Measurements from ENCODE around the gene MMP24.
A peak's percentile ranks its signal among the peaks of the same experiment; 100 is the strongest.

Gene MMP24

DNA sequence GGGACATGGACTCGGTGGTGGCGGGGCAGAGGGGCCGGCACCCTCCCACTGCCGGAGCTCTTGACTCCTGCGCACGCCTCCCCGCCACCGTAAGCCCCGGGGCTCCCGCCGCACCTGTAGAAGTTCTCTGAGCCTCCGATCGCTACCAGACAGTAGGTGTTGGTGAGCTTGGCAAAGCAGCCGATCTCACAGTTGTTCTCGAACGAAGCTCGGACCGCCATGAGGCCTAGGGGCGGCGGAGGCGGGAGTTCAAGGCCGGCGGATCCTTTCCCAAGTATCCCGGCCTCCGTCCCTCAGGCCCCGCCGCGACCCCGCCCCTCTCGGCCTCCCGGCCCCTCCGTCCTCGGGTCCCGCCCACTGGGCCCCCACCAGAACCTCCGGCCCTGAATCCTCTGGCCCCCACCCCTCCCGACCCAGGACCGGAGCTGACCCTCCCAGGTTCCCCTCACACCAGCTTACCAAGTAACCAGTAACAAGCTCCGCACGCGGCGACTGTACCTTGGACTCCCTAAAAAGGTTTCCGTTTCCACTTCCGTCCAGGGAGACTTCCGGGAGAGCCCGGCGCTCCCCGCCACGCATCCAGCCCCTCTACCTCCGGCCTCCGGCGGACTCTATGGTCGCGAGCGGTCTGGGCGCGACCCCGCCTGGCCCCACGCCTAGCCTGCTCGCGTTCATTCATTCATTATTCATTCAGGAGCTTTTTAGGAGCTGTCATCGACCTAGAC, 57.9 kb downstream of the MMP24 start, which contains the start of gene EIF6:
Gene EIF6, minus strand, starts transcription at position 506 of the 725 bp plus-strand sequence. Its CDS starts 285 bp downstream, at position 221.
- Histone ChIP-seq H3K4me1 (peaks cover 14 to 38% (median 19%) of the 10 kb centered on the region in 10 experiments), H4K20me1 (peaks cover 0 to 47% (median 30%) of the 10 kb centered on the region in 11 experiments; a peak in 16 of 22 replicates), H3K9me3 (replicated peaks in 1 of 11) (no peaks in the 10 kb centered on the region), H3K27ac (peak within 1 kb of the TSS; percentile 75 to 92 (median 86)), H3K9ac (peak within 1 kb of the TSS; percentile 86 to 96 (median 93)), H3K27me3 (no peaks in the 10 kb centered on the region), H3K36me3 (peaks cover 26 to 42% (median 39%) of the 10 kb centered on the region in 11 experiments), H3K4me2 (peak within 1 kb of the TSS; percentile 86 to 99 (median 96)), H3K4me3 (peak within 1 kb of the TSS; percentile 74 to 99 (median 94))
- no peak for TF ChIP-seq Cebpa-rat (IDR thresholded peaks at IDR 0.05)

DNA sequence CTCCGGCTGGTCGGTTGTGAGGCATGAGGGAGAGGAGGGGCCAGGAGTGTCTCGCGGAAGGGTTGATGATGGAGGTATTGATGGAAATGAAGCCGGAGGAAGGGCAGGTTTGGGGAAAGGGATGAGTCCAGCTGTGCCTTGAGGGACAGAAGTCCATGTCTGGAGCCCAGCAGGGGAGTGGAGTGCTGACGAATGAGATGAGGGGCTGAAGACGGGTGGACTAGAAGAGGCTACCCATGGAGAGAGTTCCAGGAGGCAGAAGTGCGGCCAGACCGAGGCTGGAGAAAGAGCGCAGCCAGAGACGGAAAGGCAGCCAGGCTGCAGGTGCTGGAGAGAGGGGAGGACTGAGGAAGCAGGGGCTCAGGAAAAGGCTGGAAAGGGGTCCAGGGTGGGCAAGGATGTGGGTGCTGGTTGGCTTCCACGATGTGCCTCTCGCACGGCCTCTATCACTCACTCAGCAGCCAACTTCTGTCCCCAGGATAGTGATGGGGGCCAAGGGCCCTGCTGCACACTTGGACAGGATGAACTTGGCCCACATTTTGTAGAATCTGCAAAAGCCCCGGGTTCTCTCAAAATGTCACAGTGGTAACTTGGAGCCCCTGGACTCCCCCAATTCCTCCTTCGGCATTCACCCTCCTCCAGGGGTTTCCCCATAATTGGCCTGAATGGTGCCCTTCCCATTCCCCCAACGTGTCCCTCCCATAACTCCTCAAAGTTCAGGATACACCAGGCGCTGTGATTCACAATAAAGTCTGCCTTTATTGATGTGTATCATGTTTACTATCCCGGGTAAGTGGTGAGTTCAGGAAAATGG, 58.7 kb downstream of the MMP24 start:
- no peaks in the 10 kb centered on the region for H3K9me3 ChIP-seq (replicated peaks in 1 of 11)
- H3K9ac ChIP-seq, result peak overlapping the region; percentile 86 to 96 (median 93)
- H3K27me3 ChIP-seq, result no peaks in the 10 kb centered on the region
- peaks cover 18 to 34% (median 31%) of the 10 kb centered on the region in 11 experiments for H3K36me3 ChIP-seq
- peak overlapping the region; percentile 86 to 99 (median 96) for H3K4me2 ChIP-seq
- no peak for TF ChIP-seq Cebpa-rat (IDR thresholded peaks at IDR 0.05)
- peak overlapping the region; percentile 75 to 92 (median 86); a peak in 21 of 22 replicates for H3K27ac ChIP-seq
- H4K20me1 ChIP-seq, result peaks cover 0 to 40% (median 23%) of the 10 kb centered on the region in 11 experiments; a peak in 16 of 22 replicates
- H3K4me3 ChIP-seq, result peak overlapping the region; percentile 74 to 99 (median 94)
- H3K4me1 ChIP-seq, result peaks cover 14 to 32% (median 19%) of the 10 kb centered on the region in 10 experiments

DNA sequence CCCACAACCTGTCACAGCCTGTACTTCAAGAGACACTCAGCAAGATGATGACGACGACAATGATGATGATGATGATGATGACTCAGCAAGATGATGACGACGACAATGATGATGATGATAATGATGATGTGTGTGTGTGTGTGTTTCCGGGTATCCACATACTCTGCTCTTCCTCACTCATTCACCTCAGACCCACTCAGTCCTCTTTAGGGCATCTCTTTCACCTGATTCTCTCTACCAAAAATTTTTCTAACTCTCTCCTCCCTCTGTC, 59.3 kb downstream of the MMP24 start:
- Histone ChIP-seq H3K27ac (no peak overlapping the region), H3K9me3 (replicated peaks in 1 of 11) (no peaks in the 10 kb centered on the region), H3K27me3 (no peaks in the 10 kb centered on the region), H3K9ac (no peak overlapping the region), H3K36me3 (peaks cover 13 to 29% (median 26%) of the 10 kb centered on the region in 11 experiments), H3K4me3 (no peak overlapping the region), H3K4me1 (peaks cover 14 to 26% (median 19%) of the 10 kb centered on the region in 10 experiments), H3K4me2 (no peak overlapping the region), H4K20me1 (peaks cover 0 to 34% (median 17%) of the 10 kb centered on the region in 11 experiments; a peak in 15 of 22 replicates)
- TF ChIP-seq Cebpa-rat (IDR thresholded peaks at IDR 0.05), result no peak

DNA sequence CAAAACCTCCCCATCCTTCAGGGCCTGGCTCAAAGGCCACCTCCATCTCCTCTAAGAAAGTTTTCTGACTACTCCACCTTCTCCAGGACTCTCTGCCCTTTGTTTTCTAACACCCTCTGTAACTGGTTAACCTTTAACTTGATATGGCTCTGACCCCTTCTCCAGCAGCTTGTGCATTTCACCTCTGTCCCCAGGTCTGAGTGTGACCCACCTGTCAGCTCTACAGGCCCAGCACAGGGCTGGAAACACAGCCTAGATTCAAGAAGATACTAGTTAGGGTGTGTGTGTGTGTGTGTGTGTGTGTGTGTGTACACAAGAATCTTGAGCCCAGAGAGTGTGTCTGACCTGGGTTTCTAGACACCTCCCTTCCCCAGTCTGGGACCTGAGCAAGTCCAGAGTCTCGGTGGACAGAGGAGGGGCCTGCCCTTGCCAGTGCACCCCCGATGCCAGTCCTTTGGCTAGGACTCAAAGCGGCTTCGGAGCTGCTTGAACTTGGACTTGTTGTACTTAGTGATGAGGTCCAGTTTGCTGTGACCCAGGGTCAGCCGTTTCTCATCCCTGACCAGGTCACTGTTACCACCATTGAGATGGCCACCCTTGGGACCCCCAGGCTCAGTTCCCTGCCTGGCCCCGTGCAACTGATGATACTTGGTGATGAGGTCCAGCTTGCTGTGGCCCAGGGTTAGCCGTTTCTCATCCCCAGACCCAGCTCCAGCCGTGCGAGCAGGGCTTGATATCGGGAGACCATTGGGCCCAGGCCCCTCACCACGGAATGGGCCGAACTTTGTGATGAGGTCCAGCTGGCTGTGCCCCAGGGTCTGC, 59.8 kb downstream of the MMP24 start:
- Histone ChIP-seq H3K9ac (no peak overlapping the region), H3K36me3 (peaks cover 9 to 23% (median 20%) of the 10 kb centered on the region in 11 experiments; a peak in 21 of 22 replicates), H3K4me3 (no peak overlapping the region), H3K27me3 (no peaks in the 10 kb centered on the region), H3K27ac (no peak overlapping the region), H3K9me3 (replicated peaks in 1 of 11) (no peaks in the 10 kb centered on the region), H3K4me2 (no peak overlapping the region), H3K4me1 (peaks cover 14 to 25% (median 19%) of the 10 kb centered on the region in 10 experiments), H4K20me1 (peaks cover 0 to 29% (median 12%) of the 10 kb centered on the region in 11 experiments; a peak in 14 of 22 replicates)
- no peak for TF ChIP-seq Cebpa-rat (IDR thresholded peaks at IDR 0.05)

DNA sequence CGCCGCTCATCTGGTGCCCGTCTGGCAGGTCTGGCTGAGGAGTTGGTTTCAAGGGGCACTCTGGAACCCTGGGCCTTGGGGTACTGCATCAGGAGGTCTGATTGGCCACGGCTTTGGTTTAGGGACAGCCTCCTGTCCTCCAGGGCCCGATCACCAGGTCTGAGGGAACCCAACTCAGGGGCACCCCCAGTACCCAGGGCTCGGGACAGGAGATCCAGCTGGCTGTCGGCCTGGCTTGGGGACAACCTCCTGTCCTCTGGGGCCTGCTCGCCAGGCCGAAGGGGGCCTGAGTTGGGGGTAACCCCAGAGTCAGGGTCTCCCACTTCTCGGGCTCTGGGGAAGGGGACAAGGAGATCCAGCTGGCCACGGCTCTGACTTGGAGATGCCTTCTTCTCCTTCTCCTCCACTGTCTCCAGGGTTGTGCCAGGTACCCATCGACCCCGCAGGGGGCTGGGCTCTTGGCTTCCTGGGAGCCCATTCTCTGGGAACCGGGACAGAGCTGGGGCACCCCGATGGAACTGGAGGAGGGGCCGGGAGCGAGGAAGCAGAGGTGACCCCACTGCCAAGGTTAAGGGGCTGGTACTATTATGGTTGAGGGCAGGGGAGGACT, 60.5 kb downstream of the MMP24 start:
- Histone ChIP-seq H3K9me3 (replicated peaks in 1 of 11) (no peaks in the 10 kb centered on the region), H4K20me1 (peaks cover 0 to 23% (median 9%) of the 10 kb centered on the region in 11 experiments; a peak in 13 of 22 replicates), H3K4me1 (peaks cover 14 to 22% (median 19%) of the 10 kb centered on the region in 10 experiments), H3K27ac (no peak overlapping the region), H3K4me2 (no peak overlapping the region), H3K36me3 (peaks cover 3 to 16% (median 13%) of the 10 kb centered on the region in 11 experiments; a peak in 18 of 22 replicates), H3K27me3 (no peaks in the 10 kb centered on the region), H3K9ac (no peak overlapping the region), H3K4me3 (no peak overlapping the region)
- TF ChIP-seq Cebpa-rat (IDR thresholded peaks at IDR 0.05), result no peak

DNA sequence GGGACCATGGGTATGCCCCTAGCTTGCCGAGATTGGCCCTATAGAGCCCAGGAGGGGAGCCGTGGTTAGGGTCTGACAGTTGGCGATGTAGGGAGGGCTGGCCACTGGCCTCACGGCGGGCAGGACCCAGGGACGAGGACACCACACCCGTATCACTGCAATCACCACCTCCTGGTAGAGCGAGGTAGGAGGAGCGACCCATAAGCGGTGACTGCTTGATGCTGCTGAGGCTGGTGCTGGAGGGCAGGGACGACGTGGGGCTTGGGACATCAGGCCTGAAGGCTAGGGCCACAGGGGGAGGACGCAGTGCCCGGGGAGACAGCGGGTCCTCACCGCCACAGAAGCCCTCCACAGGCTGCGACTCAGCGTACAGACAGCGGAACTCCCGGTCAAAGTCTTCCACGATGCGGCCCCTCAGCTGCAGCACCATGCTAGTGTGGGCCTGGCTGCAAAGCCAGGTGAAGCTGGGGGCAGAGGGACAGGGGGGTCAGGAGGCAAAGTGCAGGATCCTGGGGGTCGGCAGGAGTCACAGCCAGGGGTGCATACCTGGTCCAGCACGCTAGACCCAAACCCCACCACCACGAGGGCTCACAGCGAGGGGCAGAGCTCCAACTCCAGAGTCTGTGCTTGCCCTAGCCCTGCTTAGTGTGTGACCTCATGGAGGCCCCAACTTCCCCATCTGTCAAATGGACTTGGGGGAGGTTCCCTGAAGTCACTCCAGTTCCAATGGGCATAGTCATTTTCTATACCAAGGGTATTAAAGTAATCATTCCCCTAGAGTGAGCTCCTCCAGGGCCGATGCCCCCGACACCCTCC, 61.2 kb downstream of the MMP24 start:
- Histone ChIP-seq H3K27ac (no peak overlapping the region), H4K20me1 (peaks cover 0 to 16% (median 9%) of the 10 kb centered on the region in 11 experiments; a peak in 12 of 22 replicates), H3K36me3 (peaks cover 0 to 9% (median 6%) of the 10 kb centered on the region in 11 experiments; a peak in 16 of 22 replicates), H3K4me1 (peaks cover 10 to 18% (median 16%) of the 10 kb centered on the region in 10 experiments), H3K9ac (no peak overlapping the region), H3K4me3 (no peak overlapping the region), H3K9me3 (replicated peaks in 1 of 11) (no peaks in the 10 kb centered on the region), H3K27me3 (no peaks in the 10 kb centered on the region), H3K4me2 (no peak overlapping the region)
- TF ChIP-seq Cebpa-rat (IDR thresholded peaks at IDR 0.05), result no peak

DNA sequence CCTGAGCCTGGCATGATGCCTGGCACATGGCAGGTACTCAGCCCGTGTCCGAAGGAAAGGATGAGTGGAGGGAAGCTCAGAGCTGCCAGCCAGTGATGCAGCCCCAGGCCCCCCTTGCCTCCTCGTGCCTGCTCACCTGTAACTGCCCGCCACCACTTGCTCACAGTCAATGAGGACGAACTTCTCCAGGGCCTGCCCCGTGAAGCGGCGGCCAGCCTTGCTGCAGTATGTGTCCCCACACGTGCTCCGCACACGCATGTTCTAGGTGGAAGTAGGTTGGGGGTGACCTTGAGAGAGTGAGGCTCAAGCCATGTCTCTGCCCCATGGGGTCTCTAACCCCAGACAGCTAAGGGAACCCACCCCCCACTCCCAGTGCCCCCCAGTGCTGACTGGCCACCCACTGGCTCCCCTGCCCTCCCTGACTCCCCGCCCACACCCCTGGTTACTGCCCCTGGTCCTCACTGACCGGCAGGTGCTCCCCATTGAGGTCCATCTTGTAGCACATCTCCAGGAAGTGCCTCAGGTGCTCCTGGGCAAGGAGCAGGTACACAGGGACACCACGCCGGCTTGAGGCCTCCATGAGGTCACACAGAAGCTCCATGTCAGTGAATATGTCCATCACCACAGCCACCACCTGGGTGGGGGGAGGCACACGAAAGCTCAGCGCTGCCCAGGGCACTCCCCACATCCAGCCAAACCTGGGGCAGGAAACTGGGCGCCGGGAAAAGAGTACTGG, 62.0 kb downstream of the MMP24 start:
- no peak for TF ChIP-seq Cebpa-rat (IDR thresholded peaks at IDR 0.05)
- Histone ChIP-seq H4K20me1 (peaks cover 0 to 8% (median 2%) of the 10 kb centered on the region in 11 experiments; a peak in 10 of 22 replicates), H3K27me3 (no peaks in the 10 kb centered on the region), H3K9me3 (replicated peaks in 1 of 11) (no peaks in the 10 kb centered on the region), H3K4me2 (no peak overlapping the region), H3K4me1 (peaks cover 3 to 10% (median 8%) of the 10 kb centered on the region in 10 experiments), H3K4me3 (no peak overlapping the region), H3K36me3 (peaks cover 0 to 1% (median 0%) of the 10 kb centered on the region in 11 experiments; a peak in 5 of 22 replicates), H3K9ac (0 out of 22 replicates have a peak overlapping the region, but pooled peaks of 1 of the 11 experiments have one; percentile 22), H3K27ac (no peak overlapping the region)
